T-helper 2 cell treated with Interferon-gamma antibody and Interleukin-4, amounts not matched to agents 5 μg/mL and 100 μg/mL, for 36 hours (primary cell): Measurements from ENCODE around the gene FAM50B.

Experiments
- DNase-seq: peaks from one replicate; pipeline ENCODE4 v3.0.0; 2021; ENCODE audit warnings: low spot score
- H3K27ac Mint-ChIP-seq: one replicate; pipeline ENCODE4 v1.8.0; 2021; ENCODE audit warnings: mild to moderate bottlenecking, mixed read lengths
- H3K27me3 Mint-ChIP-seq: one replicate; pipeline ENCODE4 v1.8.0; 2021; ENCODE audit warnings: low read depth, mixed read lengths
- H3K36me3 Mint-ChIP-seq: one replicate; pipeline ENCODE4 v1.8.0; 2021; ENCODE audit warnings: low read depth, mixed read lengths
- H3K4me1 Mint-ChIP-seq: one replicate; pipeline ENCODE4 v1.8.0; 2021; ENCODE audit warnings: low read depth, mixed read lengths
- H3K4me3 Mint-ChIP-seq: one replicate; pipeline ENCODE4 v1.8.0; 2022; ENCODE audit warnings: mild to moderate bottlenecking, moderate library complexity, mixed read lengths
- H3K9me3 Mint-ChIP-seq: one replicate; pipeline ENCODE4 v1.8.0; 2021; ENCODE audit warnings: mixed read lengths

FAM50B gene

GRCh38 chr6:3867641-3868502 lies 18.7 kb downstream of the FAM50B start:
- Mint-ChIP-seq H3K27ac (peak overlapping the region; percentile 82), H3K27me3 (peaks cover 6% of the 10 kb centered on the region), H3K4me1 (peaks cover 30% of the 10 kb centered on the region), H3K4me3 (peak overlapping the region; percentile 69), H3K9me3 (peaks cover 10% of the 10 kb centered on the region), H3K36me3 (peaks cover 2% of the 10 kb centered on the region)
- peak; percentile 17 for DNase-seq

DNA sequence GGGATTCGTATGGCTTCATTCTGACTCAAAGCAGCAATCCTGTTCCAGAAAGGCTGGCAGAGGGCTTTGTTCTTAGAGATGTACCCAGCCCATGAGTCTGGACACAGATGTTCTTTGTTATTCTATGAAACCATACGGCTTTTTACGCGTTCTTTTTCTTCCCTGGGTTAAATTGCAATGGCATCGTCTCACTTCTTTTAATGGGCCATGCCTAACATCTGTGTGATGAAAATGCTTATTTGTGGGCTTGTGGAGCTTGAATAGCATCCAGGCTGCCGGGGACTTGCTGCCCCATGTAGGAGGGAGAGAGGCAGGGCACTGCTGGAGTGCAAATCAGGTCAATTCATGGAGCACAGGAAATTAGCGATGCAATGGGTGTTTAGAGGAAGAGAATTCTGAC lies 19.4 kb downstream of the FAM50B start:
- Mint-ChIP-seq H3K4me1 (peaks cover 30% of the 10 kb centered on the region), H3K9me3 (peaks cover 10% of the 10 kb centered on the region), H3K27me3 (peaks cover 9% of the 10 kb centered on the region), H3K27ac (peak overlapping the region; percentile 79), H3K36me3 (peaks cover 2% of the 10 kb centered on the region), H3K4me3 (no peak overlapping the region)
- no peak for DNase-seq

DNA sequence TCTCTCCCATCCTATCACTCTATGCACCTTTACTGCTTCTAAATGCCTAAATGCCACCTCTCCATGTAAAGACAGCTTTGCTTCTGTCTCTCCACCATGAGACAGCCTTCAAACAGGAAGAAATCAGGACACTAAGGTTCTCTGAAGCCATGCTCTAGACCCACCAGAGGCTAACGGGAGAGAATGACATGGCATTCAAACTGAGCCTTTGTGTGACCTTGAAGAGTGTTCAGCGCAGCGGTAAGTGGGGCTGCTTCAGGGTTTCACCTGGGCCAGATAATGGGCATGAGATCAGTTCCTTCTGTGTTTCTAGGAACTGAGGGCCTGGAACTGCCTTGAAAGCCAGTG lies 20.1 kb downstream of the FAM50B start:
- peaks cover 10% of the 10 kb centered on the region for H3K9me3 Mint-ChIP-seq
- DNase-seq: no peak
- H3K4me1 Mint-ChIP-seq: peaks cover 28% of the 10 kb centered on the region
- H3K4me3 Mint-ChIP-seq: peak overlapping the region; percentile 22
- peaks cover 2% of the 10 kb centered on the region for H3K36me3 Mint-ChIP-seq
- H3K27me3 Mint-ChIP-seq: peaks cover 12% of the 10 kb centered on the region
- H3K27ac Mint-ChIP-seq: peak overlapping the region; percentile 70

DNA sequence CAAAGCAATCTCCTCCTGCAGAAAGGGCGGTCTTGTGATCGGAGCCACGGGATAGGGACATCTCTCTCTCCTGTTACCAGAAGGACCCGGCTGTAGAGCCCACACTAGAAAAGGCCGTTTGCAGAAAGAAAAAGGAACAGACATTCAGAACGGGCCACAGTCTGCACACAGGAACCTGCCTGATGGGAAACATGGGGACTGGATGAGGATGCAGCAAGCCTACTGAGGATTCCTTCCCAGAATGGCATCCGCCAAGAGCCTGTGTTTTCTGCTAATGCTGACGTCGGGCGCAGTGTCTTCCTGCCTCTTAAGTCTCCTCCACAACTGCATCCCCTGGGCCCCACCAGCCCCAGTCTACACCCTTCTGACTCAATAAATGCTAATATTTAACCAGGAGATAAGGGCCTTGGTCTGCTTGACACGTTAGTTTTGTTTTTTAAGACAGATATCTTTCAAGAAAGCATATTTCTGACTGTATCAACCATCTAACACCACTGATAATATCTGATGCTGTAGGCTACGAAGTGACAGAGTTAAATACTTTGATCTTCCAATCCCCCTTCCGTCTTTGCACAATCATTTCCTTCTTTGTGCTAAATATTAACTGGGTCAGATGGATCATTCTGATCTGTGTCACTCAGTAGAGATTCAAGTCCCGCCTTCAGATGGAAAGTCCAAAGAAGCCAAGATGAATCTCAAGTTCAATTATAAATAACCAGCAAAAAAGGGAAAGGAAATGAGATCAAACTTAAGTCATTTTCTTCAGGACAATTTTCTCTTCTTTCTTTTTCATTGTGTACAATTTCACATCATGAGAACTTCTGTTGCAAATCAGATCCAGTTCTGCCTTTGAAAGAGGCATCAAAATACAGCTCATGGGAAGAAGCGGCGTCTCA lies 20.7 kb downstream of the FAM50B start:
- Mint-ChIP-seq H3K4me3 (peak overlapping the region; percentile 58), H3K36me3 (peaks cover 2% of the 10 kb centered on the region), H3K27me3 (peaks cover 12% of the 10 kb centered on the region), H3K27ac (peak overlapping the region; percentile 70), H3K4me1 (peaks cover 28% of the 10 kb centered on the region), H3K9me3 (peaks cover 10% of the 10 kb centered on the region)
- peak; percentile 29 for DNase-seq

GRCh38 chr6:3870528-3870925 lies 21.4 kb downstream of the FAM50B start:
- Mint-ChIP-seq H3K27ac (peak overlapping the region; percentile 70), H3K4me1 (peaks cover 28% of the 10 kb centered on the region), H3K9me3 (peaks cover 10% of the 10 kb centered on the region), H3K36me3 (peaks cover 2% of the 10 kb centered on the region), H3K27me3 (peaks cover 11% of the 10 kb centered on the region), H3K4me3 (peak overlapping the region; percentile 58)
- DNase-seq: no peak

GRCh38 chr6:3871515-3871914 lies 22.3 kb downstream of the FAM50B start:
- Mint-ChIP-seq H3K4me1 (peaks cover 28% of the 10 kb centered on the region), H3K9me3 (peaks cover 9% of the 10 kb centered on the region), H3K4me3 (no peak overlapping the region), H3K27me3 (peaks cover 15% of the 10 kb centered on the region), H3K36me3 (peaks cover 2% of the 10 kb centered on the region), H3K27ac (no peak overlapping the region)
- no peak for DNase-seq

GRCh38 chr6:3871939-3872338 lies 22.8 kb downstream of the FAM50B start:
- H3K4me1 Mint-ChIP-seq: peaks cover 28% of the 10 kb centered on the region
- peaks cover 7% of the 10 kb centered on the region for H3K9me3 Mint-ChIP-seq
- no peak overlapping the region for H3K27ac Mint-ChIP-seq
- H3K27me3 Mint-ChIP-seq: peaks cover 15% of the 10 kb centered on the region
- H3K4me3 Mint-ChIP-seq: no peak overlapping the region
- H3K36me3 Mint-ChIP-seq: peaks cover 2% of the 10 kb centered on the region
- no peak for DNase-seq

DNA sequence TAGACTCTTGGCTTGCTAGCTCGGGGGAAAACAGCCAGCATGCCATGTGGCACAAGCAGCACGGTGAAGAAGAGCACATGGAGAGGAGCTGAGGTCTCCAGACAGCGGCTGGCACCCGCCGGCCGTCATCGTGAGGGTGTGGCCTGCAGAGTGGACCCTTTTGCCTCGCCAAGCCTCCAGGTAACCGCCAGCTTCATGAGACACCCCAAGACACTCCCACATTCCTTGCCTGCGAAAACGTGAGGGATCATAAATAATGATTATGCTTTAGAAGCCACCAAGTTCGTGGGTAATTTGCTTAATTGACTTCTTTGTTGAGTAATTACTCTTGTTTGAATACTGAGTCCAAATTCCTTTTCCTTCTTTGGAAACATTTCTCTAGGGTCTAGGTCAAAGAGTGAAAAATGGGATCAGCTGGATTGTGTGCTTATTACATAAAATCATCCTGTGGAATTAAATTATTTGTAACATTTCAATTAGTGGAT lies 23.2 kb downstream of the FAM50B start:
- H3K9me3 Mint-ChIP-seq: peaks cover 7% of the 10 kb centered on the region
- peaks cover 2% of the 10 kb centered on the region for H3K36me3 Mint-ChIP-seq

DNA sequence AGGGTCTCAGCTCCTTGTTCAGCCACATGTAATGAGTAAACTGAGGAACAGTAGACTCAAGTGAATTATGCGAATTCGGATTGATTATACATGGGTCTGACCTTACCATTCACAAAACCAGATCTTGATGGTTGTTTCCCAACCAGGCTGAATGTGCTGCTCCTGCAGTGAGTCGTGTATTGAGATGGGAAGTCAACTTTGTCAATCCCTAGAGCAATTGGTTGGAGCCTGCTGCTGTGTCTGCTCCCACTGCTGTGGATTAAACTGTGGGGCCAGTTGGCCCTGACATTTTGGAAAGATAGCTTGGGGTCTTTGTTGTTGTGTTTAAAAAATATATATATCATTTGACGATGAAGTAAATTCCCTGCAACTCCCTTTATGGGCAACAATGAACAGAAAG lies 23.9 kb downstream of the FAM50B start:
- DNase-seq: no peak
- Mint-ChIP-seq H3K4me3 (no peak overlapping the region), H3K9me3 (peaks cover 7% of the 10 kb centered on the region), H3K27ac (no peak overlapping the region), H3K4me1 (peaks cover 23% of the 10 kb centered on the region), H3K27me3 (peaks cover 15% of the 10 kb centered on the region), H3K36me3 (peaks cover 2% of the 10 kb centered on the region)

More for the DNA sequence above, 23.2 kb downstream of the FAM50B start:
- Mint-ChIP-seq H3K27me3 (peaks cover 15% of the 10 kb centered on the region), H3K4me1 (peaks cover 28% of the 10 kb centered on the region), H3K27ac (no peak overlapping the region), H3K4me3 (no peak overlapping the region)
- no peak for DNase-seq

DNA sequence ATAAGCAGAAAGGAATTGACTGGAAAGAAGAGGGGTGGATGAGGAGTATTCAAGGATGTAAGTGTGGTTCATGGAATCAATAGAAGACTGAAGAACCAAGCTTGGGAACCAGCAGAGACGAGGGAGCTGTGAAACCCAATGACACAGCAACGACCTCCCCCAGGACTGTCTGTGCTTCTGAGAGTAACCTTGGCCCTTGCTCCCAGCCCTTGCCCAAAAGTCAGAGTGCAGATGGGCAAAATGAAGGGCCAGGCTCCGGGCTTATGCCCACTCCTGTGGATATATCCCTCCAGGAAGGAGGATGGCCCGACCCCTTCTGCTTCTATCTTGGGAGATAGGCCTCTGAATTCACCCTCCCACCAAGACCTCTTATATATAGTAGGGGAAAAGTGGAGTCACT lies 24.9 kb downstream of the FAM50B start:
- Mint-ChIP-seq H3K9me3 (peaks cover 3% of the 10 kb centered on the region), H3K4me3 (no peak overlapping the region), H3K36me3 (peaks cover 2% of the 10 kb centered on the region), H3K4me1 (peaks cover 15% of the 10 kb centered on the region), H3K27ac (no peak overlapping the region), H3K27me3 (peaks cover 15% of the 10 kb centered on the region)
- no peak for DNase-seq

- H3K36me3 Mint-ChIP-seq: no peaks in the 10 kb centered on the region
- H3K4me3 Mint-ChIP-seq: no peak overlapping the region
- no peaks in the 10 kb centered on the region for H3K9me3 Mint-ChIP-seq
- H3K27ac Mint-ChIP-seq: no peak overlapping the region
- H3K27me3 Mint-ChIP-seq: peaks cover 15% of the 10 kb centered on the region
- DNase-seq: no peak
- peaks cover under 1% of the 10 kb centered on the region for H3K4me1 Mint-ChIP-seq
Measured at GRCh38 chr6:3875486-3875885, 26.3 kb downstream of the FAM50B start.

DNA sequence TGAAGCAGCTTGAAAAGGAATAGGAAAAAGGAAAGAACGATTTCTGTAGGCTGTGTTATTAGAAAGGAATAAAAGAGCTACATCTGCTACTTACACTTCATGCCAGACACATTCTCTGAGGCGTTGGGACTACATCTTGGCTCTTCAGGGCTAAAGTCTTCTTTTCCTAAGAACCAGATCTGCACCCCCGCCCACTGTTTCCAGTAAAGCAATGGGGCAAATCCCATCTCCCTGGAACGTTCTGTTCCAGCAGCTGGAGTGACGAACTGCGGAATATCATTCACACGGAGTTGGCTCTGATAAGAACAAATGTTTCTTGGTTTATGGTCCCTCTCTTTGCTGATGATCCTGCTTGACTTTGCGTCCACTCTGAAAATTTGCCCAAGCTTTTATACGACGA lies 26.9 kb downstream of the FAM50B start:
- Mint-ChIP-seq H3K9me3 (no peaks in the 10 kb centered on the region), H3K36me3 (no peaks in the 10 kb centered on the region), H3K4me3 (no peak overlapping the region), H3K27me3 (peaks cover 15% of the 10 kb centered on the region), H3K4me1 (no peaks in the 10 kb centered on the region), H3K27ac (no peak overlapping the region)
- DNase-seq: no peak

DNA sequence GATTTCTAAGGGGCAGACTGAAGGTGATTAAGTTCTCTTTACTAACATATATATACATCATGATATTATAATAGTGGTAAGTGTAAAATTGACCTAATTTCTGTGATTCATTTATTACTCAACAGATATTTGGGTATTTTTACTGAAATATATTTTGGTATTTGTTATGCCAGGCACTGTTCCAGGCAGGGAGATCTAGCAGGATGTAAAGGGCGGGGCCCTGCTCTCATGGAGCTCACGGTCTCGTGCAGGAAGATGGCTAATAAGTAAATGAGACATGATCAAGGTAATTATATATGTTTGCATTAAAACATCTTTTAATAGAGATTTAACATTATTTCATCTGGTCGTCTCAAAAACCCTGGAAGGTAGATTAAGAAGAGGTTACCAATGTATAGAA lies 27.7 kb downstream of the FAM50B start:
- H3K36me3 Mint-ChIP-seq: no peaks in the 10 kb centered on the region

More for the DNA sequence above, 27.7 kb downstream of the FAM50B start:
- Mint-ChIP-seq H3K27me3 (peaks cover 15% of the 10 kb centered on the region), H3K4me3 (no peak overlapping the region), H3K27ac (no peak overlapping the region), H3K9me3 (no peaks in the 10 kb centered on the region), H3K4me1 (no peaks in the 10 kb centered on the region)
- no peak for DNase-seq
